H1 (cell line): ENCODE results near the gene TMEM134.

Experiments used
- CBX8 ChIP-seq: fragments of 300-800, 300-1000 bp; sonication (generic); IDR thresholded peaks from 2 replicates; pipeline ENCODE4 v1.7.1; 2016; ENCODE audit warnings: low read depth, low read length, borderline replicate concordance
- CEBPB ChIP-seq: IDR thresholded peaks from 2 replicates; pipeline ENCODE4 v1.6.1; 2012; ENCODE audit warnings: low read depth, low read length
- CHD1 ChIP-seq: IDR thresholded peaks from 2 replicates; pipeline ENCODE4 v1.6.1; 2012; ENCODE audit warnings: low read depth, low read length, improper control_type of control experiment
- EZH2 ChIP-seq: fragments of 200-600 bp; sonication (generic); IDR thresholded peaks from 2 replicates; pipeline ENCODE4 v1.7.1; 2012; ENCODE audit warnings: low read depth, mild to moderate bottlenecking, moderate library complexity, low read length, inconsistent platforms; ENCODE audit not compliant: severe bottlenecking
- RAD21 ChIP-seq, 2 experiments: IDR thresholded peaks in 1 of 2; conservative IDR thresholded peaks in 1 of 2; 2 replicates each; pipeline ENCODE4 v1.6.1; 2011; ENCODE audit warnings: low read depth in 2 of 2, low read length in 2 of 2, improper control_type of control experiment in 1 of 2, inconsistent platforms in 1 of 2, mild to moderate bottlenecking in 1 of 2, moderate library complexity in 1 of 2
- RFX5 ChIP-seq: IDR thresholded peaks from 2 replicates; pipeline ENCODE4 v1.6.1; 2011; ENCODE audit warnings: low read depth, low read length, improper control_type of control experiment, borderline replicate concordance
- SAP30 ChIP-seq: fragments of 300-600 bp; sonication (generic); IDR thresholded peaks from 2 replicates; pipeline ENCODE4 v1.7.1; 2012; ENCODE audit warnings: low read length, moderate library complexity, mild to moderate bottlenecking, inconsistent platforms; ENCODE audit not compliant: insufficient read depth, insufficient replicate concordance
- SP2 ChIP-seq: IDR thresholded peaks from 2 replicates; pipeline ENCODE4 v1.6.1; 2012; ENCODE audit warnings: mild to moderate bottlenecking, low read length, inconsistent platforms
- SRF ChIP-seq: IDR thresholded peaks from 2 replicates; pipeline ENCODE4 v1.6.1; 2011; ENCODE audit warnings: mild to moderate bottlenecking, low read depth, low read length, moderate library complexity
- TF ChIP-seq, protein P1 (sequence below), 3 experiments: IDR thresholded peaks; 1 replicate in 2 of 3; 2 replicates in 1 of 3; pipeline versions ENCODE4 v1.5.1 to v1.6.1; 2011; ENCODE audit warnings: low read length in 3 of 3, mild to moderate bottlenecking in 3 of 3, inconsistent platforms in 2 of 3, low read depth in 1 of 3, moderate library complexity in 1 of 3; ENCODE audit not compliant: insufficient read depth in 1 of 3; ENCODE audit errors: control extremely low read depth in 1 of 3
- TF ChIP-seq, protein P2 (sequence below): fragments of 300-600 bp; sonication (generic); IDR thresholded peaks from 2 replicates; pipeline ENCODE4 v1.7.1; 2012; ENCODE audit warnings: low read length, moderate library complexity, mild to moderate bottlenecking, inconsistent platforms; ENCODE audit not compliant: insufficient replicate concordance

DNA sequence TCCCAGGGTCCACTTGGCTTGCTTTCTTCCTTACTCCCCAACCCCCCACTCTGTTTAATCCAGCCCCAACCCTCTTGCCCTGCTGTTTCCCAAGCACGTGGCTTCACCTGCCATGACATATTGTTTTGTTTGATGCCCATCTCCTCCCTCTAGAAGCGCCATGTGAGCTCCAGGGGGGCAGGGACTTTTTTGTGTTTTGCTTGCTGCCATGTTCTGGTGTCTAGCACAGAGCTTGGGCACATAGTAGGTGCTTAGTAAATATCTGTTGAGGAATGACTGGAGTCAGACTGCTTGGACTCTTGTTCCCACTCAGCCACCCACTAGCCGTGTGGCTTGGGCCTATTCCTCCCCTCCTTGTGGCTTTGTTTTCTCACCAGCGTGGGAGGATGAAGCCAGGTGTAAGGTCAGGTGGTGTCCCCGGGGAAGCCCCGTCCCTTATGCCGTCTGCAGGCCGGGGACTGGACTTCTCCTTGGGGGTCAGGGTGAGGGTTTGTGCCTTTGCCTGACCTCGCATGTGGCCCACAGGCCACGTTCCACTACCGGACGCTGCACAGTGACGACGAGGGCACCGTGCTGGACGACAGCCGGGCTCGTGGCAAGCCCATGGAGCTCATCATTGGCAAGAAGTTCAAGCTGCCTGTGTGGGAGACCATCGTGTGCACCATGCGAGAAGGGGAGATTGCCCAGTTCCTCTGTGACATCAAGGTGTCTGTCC is 17.6 kb upstream of the TMEM134 start:
- TF ChIP-seq EZH2 (no peak), SRF (no peak), CHD1 (no peak), SP2 (no peak), CBX8 (no peak), SAP30 (no peak), RAD21 (IDR thresholded peaks at IDR 0.05 in 1 of 2, conservative IDR thresholded peaks at IDR 0.05 in 1 of 2; ENCODE audit: low read depth in 2 of 2, low read length in 2 of 2) (no peak), CEBPB (no peak), RFX5 (no peak)
- TF ChIP-seq, protein P1, sequence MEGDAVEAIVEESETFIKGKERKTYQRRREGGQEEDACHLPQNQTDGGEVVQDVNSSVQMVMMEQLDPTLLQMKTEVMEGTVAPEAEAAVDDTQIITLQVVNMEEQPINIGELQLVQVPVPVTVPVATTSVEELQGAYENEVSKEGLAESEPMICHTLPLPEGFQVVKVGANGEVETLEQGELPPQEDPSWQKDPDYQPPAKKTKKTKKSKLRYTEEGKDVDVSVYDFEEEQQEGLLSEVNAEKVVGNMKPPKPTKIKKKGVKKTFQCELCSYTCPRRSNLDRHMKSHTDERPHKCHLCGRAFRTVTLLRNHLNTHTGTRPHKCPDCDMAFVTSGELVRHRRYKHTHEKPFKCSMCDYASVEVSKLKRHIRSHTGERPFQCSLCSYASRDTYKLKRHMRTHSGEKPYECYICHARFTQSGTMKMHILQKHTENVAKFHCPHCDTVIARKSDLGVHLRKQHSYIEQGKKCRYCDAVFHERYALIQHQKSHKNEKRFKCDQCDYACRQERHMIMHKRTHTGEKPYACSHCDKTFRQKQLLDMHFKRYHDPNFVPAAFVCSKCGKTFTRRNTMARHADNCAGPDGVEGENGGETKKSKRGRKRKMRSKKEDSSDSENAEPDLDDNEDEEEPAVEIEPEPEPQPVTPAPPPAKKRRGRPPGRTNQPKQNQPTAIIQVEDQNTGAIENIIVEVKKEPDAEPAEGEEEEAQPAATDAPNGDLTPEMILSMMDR (IDR thresholded peaks at IDR 0.05; ENCODE audit: control extremely low read depth in 1 of 3, insufficient read depth in 1 of 3, low read depth in 1 of 3, low read length in 3 of 3) = no peak
- TF ChIP-seq, protein P2, sequence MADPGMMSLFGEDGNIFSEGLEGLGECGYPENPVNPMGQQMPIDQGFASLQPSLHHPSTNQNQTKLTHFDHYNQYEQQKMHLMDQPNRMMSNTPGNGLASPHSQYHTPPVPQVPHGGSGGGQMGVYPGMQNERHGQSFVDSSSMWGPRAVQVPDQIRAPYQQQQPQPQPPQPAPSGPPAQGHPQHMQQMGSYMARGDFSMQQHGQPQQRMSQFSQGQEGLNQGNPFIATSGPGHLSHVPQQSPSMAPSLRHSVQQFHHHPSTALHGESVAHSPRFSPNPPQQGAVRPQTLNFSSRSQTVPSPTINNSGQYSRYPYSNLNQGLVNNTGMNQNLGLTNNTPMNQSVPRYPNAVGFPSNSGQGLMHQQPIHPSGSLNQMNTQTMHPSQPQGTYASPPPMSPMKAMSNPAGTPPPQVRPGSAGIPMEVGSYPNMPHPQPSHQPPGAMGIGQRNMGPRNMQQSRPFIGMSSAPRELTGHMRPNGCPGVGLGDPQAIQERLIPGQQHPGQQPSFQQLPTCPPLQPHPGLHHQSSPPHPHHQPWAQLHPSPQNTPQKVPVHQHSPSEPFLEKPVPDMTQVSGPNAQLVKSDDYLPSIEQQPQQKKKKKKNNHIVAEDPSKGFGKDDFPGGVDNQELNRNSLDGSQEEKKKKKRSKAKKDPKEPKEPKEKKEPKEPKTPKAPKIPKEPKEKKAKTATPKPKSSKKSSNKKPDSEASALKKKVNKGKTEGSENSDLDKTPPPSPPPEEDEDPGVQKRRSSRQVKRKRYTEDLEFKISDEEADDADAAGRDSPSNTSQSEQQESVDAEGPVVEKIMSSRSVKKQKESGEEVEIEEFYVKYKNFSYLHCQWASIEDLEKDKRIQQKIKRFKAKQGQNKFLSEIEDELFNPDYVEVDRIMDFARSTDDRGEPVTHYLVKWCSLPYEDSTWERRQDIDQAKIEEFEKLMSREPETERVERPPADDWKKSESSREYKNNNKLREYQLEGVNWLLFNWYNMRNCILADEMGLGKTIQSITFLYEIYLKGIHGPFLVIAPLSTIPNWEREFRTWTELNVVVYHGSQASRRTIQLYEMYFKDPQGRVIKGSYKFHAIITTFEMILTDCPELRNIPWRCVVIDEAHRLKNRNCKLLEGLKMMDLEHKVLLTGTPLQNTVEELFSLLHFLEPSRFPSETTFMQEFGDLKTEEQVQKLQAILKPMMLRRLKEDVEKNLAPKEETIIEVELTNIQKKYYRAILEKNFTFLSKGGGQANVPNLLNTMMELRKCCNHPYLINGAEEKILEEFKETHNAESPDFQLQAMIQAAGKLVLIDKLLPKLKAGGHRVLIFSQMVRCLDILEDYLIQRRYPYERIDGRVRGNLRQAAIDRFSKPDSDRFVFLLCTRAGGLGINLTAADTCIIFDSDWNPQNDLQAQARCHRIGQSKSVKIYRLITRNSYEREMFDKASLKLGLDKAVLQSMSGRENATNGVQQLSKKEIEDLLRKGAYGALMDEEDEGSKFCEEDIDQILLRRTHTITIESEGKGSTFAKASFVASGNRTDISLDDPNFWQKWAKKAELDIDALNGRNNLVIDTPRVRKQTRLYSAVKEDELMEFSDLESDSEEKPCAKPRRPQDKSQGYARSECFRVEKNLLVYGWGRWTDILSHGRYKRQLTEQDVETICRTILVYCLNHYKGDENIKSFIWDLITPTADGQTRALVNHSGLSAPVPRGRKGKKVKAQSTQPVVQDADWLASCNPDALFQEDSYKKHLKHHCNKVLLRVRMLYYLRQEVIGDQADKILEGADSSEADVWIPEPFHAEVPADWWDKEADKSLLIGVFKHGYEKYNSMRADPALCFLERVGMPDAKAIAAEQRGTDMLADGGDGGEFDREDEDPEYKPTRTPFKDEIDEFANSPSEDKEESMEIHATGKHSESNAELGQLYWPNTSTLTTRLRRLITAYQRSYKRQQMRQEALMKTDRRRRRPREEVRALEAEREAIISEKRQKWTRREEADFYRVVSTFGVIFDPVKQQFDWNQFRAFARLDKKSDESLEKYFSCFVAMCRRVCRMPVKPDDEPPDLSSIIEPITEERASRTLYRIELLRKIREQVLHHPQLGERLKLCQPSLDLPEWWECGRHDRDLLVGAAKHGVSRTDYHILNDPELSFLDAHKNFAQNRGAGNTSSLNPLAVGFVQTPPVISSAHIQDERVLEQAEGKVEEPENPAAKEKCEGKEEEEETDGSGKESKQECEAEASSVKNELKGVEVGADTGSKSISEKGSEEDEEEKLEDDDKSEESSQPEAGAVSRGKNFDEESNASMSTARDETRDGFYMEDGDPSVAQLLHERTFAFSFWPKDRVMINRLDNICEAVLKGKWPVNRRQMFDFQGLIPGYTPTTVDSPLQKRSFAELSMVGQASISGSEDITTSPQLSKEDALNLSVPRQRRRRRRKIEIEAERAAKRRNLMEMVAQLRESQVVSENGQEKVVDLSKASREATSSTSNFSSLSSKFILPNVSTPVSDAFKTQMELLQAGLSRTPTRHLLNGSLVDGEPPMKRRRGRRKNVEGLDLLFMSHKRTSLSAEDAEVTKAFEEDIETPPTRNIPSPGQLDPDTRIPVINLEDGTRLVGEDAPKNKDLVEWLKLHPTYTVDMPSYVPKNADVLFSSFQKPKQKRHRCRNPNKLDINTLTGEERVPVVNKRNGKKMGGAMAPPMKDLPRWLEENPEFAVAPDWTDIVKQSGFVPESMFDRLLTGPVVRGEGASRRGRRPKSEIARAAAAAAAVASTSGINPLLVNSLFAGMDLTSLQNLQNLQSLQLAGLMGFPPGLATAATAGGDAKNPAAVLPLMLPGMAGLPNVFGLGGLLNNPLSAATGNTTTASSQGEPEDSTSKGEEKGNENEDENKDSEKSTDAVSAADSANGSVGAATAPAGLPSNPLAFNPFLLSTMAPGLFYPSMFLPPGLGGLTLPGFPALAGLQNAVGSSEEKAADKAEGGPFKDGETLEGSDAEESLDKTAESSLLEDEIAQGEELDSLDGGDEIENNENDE = no peak
